Iris pigment epithelial cell (primary cell): ENCODE results near the gene DTX2.
A peak's percentile ranks its signal among the peaks of the same experiment; 100 is the strongest.
"Not testable (repeated sequence)": the region's sequence is repeated elsewhere in the genome, so short reads cannot be mapped to it uniquely, and the experiment has no call there.

Experiments
- DNase-seq: peaks from one replicate; pipeline ENCODE4 v3.0.0-alpha.2; 2011; ENCODE audit warnings: low read depth

DTX2 gene

DNA sequence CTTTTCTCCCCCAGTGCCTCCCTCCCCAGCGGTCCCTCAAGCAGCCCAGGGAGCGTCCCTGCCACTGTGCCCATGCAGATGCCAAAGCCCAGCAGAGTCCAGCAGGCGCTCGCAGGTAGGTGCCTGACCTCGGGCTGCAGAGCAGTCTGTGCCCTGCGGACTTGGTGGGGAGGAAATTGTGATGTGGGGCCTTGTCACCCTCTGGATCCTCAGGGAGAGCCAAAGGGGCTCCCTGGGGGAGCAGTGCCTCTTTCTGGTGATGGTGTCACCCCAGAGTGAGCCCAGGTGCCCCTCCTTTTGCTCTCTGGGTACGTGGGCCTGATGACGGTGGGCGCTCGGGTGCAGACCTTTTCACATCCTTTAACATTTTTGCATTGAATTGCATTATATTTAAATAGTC lies 30.6 kb downstream of the DTX2 start:
- not testable (repeated sequence) for DNase-seq

DNA sequence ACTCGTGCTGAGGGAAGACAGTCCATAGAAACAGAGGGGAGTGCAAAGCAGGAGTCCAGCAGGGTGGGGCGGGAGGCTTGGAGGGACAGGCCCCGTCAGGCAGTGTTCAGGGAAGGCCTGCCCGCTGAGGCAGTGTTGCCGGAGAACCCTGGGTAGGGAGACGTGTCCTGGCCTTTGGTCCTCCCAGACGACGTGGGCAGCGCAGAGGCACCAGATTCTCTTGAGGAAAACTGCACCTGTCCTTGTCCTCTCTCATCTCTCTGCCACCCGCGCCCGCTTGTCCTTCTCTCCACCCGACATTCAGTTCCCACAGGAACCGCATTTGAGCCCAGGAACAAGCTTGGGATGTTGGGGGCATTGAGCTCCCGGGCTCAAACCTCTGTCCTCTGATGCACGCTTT lies 34.2 kb downstream of the DTX2 start:
- not testable (repeated sequence) for DNase-seq

DNA sequence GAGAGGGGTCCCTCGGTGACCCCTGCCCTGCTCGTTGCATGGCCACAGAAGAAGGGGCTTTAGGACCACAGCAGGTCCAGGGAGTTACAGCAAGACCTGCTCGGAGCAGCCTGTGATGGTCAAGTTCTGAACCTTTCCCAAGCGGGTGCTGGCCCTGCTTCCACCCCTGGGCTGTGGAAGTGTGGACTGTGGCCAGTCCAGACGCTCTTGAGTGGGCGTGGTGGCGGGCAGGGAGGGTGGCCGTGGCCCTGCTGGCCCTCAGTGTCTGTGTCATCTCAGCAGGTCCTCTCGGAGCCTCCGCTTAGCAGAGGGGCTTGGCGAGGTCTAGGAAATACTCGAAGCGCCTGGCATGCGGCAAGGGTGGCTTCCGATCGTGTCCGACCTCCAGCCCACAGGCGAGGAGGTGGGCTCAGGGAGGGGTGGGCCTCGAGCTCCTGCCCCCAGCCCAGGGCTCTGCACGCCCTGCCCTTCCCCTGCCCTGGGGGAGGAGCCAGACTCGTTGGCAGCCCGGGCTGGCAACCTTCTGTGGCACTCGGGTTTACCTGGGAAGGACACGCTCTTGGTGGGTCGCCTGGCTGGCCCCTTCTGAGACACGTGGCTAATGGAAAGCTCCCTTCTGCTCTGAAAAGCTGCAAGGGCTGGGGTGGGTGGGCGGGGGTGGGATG lies 36.5 kb downstream of the DTX2 start:
- not testable (repeated sequence) for DNase-seq

DNA sequence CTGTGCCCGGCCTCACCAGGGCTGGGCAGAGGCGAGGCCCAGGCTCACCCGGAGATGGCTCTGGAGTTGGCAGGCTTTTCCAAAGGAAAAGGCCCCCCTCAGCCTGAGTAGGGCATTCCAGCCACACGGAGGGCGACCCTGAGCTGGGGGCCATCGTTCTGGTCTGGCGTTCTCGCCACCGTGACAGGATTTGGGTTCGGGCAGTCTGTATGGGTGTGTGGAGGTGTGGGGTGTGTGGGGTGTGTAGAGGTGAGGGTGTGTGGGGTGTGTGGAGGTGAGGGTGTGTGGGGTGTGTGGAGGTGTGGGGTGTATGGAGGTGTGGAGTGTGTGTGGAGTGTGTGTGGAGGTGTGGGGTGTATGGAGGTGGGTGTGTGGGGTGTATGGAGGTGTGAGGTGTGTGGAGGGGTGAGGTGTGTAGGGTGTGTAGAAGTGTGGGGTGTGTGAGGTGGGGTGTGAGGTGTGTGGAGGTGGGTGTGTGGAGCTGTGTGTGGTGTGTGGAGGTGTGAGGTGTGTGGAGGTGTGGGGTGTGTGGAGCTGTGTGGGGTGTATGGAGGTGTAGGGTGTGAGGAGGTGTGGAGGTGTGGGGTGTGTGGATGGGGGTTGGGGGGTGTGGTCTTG lies 37.2 kb downstream of the DTX2 start:
- DNase-seq, result not testable (repeated sequence)

DNA sequence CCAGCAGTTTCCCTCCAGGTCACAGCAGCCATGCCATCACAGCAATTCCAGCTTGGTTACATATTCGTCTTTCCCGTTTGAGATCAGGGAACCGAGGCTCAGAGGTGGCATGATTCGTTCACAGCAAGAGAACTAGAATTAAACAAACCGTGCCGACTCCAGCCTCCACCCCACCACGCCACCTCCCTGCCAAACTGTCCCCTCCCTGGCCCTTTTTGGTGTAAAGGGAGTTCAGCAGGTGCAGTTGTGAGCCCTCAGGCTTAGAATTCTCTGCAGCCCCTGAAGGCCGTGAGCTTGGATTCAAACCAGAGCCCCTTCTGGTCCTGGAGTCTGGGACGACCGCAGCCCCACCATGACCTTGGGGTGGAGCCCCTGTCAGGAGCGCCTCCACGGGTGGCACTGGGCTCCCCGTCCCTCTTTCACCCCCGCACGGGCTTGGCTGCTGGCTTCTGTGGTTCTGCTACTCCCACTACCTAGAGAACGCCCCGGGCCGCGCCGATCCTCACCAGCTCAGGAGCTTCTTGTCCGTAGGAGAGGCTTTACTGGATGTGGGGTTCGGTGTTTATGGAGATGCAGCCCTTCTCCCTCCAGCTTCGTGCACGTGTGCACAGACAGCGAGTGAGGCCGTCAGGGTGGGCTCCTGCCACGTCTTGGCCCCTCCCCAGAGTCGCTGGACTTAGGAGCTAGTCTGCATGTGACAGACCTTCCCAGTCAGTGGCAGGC lies 37.9 kb downstream of the DTX2 start:
- DNase-seq, result not testable (repeated sequence)

- DNase-seq, result not testable (repeated sequence)
These were observed 38.4 kb downstream of the DTX2 start for GRCh38 chr7:76499924-76500241.

GRCh38 chr7:76502224-76502623 lies 40.7 kb downstream of the DTX2 start:
- not testable (repeated sequence) for DNase-seq

GRCh38 chr7:76502836-76503235 lies 41.3 kb downstream of the DTX2 start:
- DNase-seq, result not testable (repeated sequence)

- not testable (repeated sequence) for DNase-seq
These were observed 41.7 kb downstream of the DTX2 start for GRCh38 chr7:76503244-76503643.

GRCh38 chr7:76504351-76505167 lies 43.0 kb downstream of the DTX2 start:
- not testable (repeated sequence) for DNase-seq

GRCh38 chr7:76505168-76506080 lies 43.9 kb downstream of the DTX2 start:
- DNase-seq, result no peak

DNA sequence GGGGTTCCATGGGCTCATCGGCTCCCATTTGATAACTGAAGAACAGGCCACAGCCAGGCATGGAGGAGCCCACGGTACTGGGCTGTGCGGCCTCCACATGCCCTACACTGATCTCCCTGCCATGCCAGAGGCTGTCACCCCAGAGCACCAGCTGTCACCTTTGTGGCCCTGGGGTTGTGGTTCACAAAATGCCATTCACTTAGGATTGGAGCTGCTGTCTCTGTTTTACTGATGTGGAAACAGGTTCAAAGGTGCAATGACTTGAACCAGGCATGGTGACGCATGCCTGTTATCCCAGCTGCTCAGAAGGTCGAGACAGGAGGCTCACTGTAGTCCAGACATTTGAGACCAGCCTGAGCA lies 44.6 kb downstream of the DTX2 start:
- no peak for DNase-seq

DNA sequence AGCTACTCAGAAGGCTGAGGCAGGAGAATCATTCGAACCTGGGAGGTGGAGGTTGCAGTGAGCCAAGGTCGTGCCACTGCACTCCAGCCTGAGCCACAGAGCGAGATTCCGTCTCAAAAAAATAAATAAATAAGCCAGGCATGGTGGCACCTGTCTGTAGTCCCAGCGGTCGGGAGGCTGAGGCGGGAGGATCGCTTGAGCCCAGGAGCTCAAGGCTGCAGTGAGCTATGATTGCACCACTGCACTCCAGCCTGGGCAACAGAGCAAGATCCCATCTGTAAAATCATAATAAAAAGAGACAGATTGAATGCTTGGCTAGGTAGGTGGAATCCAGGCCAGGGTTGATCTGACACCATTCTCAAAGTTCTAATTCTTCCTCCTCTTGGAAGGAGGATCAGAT lies 45.1 kb downstream of the DTX2 start:
- DNase-seq, result not testable (repeated sequence)

DNA sequence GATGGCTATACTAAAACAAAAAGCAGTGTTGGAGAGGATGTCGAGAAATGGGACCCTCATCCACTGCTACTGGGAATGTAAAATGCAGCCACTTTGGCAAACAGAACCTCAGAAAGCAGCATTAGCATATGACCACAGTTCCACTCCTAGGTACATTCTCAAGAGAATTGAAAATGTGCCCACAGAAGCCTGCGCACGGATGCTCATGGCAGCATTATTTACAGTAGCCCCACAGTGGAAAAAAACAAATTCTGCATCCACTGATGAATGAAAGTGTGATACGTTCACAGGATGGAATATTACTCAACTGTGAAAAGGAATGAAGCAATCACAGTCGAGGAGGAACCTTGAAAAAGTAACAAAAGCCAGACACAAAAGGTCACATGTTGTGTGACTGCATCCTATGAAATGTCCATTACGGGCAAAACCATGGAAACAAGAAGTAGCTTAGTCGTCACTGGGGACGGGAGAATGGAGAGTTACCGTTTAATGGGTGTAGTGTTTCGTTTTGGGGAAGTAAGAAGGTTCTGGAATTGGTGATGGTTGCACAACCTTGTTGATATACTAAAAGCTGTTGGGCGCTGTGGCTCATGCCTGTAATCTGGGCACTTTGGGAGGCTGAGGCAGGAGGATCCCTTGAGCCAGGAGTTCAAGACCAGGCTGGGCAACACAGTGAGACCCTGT lies 46.4 kb downstream of the DTX2 start:
- DNase-seq, result peak; percentile 27

- DNase-seq, result peak; percentile 22
These were observed 48.7 kb downstream of the DTX2 start, which contains the start of gene UPK3B for GRCh38 chr7:76509931-76510877. Gene UPK3B, plus strand, starts transcription at chr7:76510552. Its CDS starts 101 bp downstream, at chr7:76510653.

- not testable (repeated sequence) for DNase-seq
These were observed 49.8 kb downstream of the DTX2 start for GRCh38 chr7:76511200-76511910.

- not testable (repeated sequence) for DNase-seq
These were observed 50.7 kb downstream of the DTX2 start for GRCh38 chr7:76511911-76512885.
